ENCODE measurements around the gene CHST5. TPM values are rescaled to one million over a fixed set of nuclear protein-coding genes. Genes with fewer than 3 reads are reported as not detected.

Gene CHST5
- total and polyA plus RNA-seq, 9 of the 15 experiments (the other 6 are each of a cell fraction or from before 2014, with no cell fraction given) = 0.06 to 0.21 (median 0.14) TPM; not detected in 5

- H3K36me3 ChIP-seq (ENCODE audit: control insufficient read depth, insufficient read depth, low read length) = no peaks in the 10 kb centered on the region
- POLR2A ChIA-PET = interaction anchor here (0.6 kb wide), 2 partner anchors 9 to 63 kb away, joined by 3 read pairs; partner anchors contain the start of gene CHST5
- H2AFZ ChIP-seq (ENCODE audit: low read depth, low read length) = no peak overlapping the region
- H3K4me3 ChIP-seq = no peak overlapping the region
- DNase-seq (ENCODE audit: extremely low read depth in 1 of 4, low spot score in 3 of 4) = no peak
- no peaks in the 10 kb centered on the region for H3K9me1 ChIP-seq (ENCODE audit: control insufficient read depth, insufficient read depth, low read length)
- H3K27ac ChIP-seq (ENCODE audit: extremely low read depth, low read depth, low read length) = no peak overlapping the region
- FAIRE-seq = no peak
- no peak overlapping the region for H3K9ac ChIP-seq (ENCODE audit: insufficient read depth in 1 of 2, low read depth in 2 of 2, low read length in 2 of 2)
- ATAC-seq = no peak
- no peaks in the 10 kb centered on the region for H4K20me1 ChIP-seq (replicated peaks; ENCODE audit: control insufficient read depth, insufficient read depth, low read length)
- CTCF ChIA-PET (ENCODE audit: low intra/inter-chr PET ratio) = no interaction called here
- WGBS (ENCODE audit: insufficient coverage, low coverage, missing lambda C conversion rate) = 9% methylated on average over 5 of the region's 5 CpGs
- BruUV-seq (replicated peaks) = no TSS peak
- no peaks in the 10 kb centered on the region for H3K9me3 ChIP-seq (replicated peaks; ENCODE audit: control insufficient read depth, insufficient read depth, low read depth, low read length)
- in situ Hi-C loops (cut with MboI) = no loop called here
- H3K79me2 ChIP-seq (ENCODE audit: control insufficient read depth, insufficient read depth, low read length) = no peaks in the 10 kb centered on the region
- no peak overlapping the region for H3K4me2 ChIP-seq (ENCODE audit: insufficient read depth, low read length)
- peaks cover 0 to 13% of the 10 kb centered on the region in 2 experiments; a peak in 1 of 5 replicates for H3K4me1 ChIP-seq (replicated peaks in 1 of 2; ENCODE audit: control insufficient read depth in 2 of 2, insufficient read depth in 2 of 2, low read length in 2 of 2)
- intact Hi-C loops (cut with micrococcal nuclease) = no loop called here
- peaks cover 24 to 42% of the 10 kb centered on the region in 2 experiments for H3K27me3 ChIP-seq (ENCODE audit: control insufficient read depth in 2 of 2, insufficient read depth in 2 of 2, low read length in 2 of 2)
- TF ChIP-seq GABPA (tag; conservative IDR thresholded peaks at IDR 0.05; ENCODE audit: low read depth) (no peak), PHF20 (IDR thresholded peaks at IDR 0.05; ENCODE audit: partially characterized antibody) (peak; percentile 59), MBD2 (IDR thresholded peaks at IDR 0.05; ENCODE audit: borderline replicate concordance, low read depth) (no peak), ZNF398 (CRISPR knock-in tag; IDR thresholded peaks at IDR 0.05) (no peak), SRF (CRISPR knock-in tag; IDR thresholded peaks at IDR 0.05) (peak in 1 of 2 experiments; percentile 90; a peak in 2 of 4 replicates), ZNF12 (CRISPR knock-in tag; IDR thresholded peaks at IDR 0.05) (no peak), SP1 (CRISPR knock-in tag; IDR thresholded peaks at IDR 0.05) (no peak), MAX (CRISPR knock-in tag; IDR thresholded peaks at IDR 0.05) (no peak), NR4A1 (CRISPR knock-in tag; IDR thresholded peaks at IDR 0.05) (no peak), NR4A1 (tag; IDR thresholded peaks at IDR 0.05) (no peak), RAD51 (IDR thresholded peaks at IDR 0.05; ENCODE audit: borderline replicate concordance, low read depth) (no peak), MBD1 (CRISPR knock-in tag; IDR thresholded peaks at IDR 0.05) (no peak), RFX1 (IDR thresholded peaks at IDR 0.05) (no peak), U2AF2 (optimal IDR thresholded peaks at IDR 0.05; ENCODE audit: low read depth, low read length) (no peak), E2F8 (IDR thresholded peaks at IDR 0.05; ENCODE audit: low read depth, partially characterized antibody) (no peak), ELF4 (CRISPR knock-in tag; IDR thresholded peaks at IDR 0.05) (no peak)
Measured at GRCh38 chr16:75526032-75526790, 9.7 kb downstream of the CHST5 start.

All from K562 (cell line).